ENCODE data around the gene TTC7B.

Gene TTC7B

GRCh38 chr14:90850487-90850886 is 34.3 kb upstream of the TTC7B start:
- Histone ChIP-seq H3F3A (ENCODE audit: insufficient read depth) (no peaks in the 10 kb centered on the region), H4K20me1 (ENCODE audit: low read depth, low read length) (no peaks in the 10 kb centered on the region), H3K27me3 (ENCODE audit: low read length) (no peaks in the 10 kb centered on the region), H3K36me3 (ENCODE audit: low read length) (no peaks in the 10 kb centered on the region), H3K9me2 (replicated peaks; ENCODE audit: insufficient read depth, low read length) (no peaks in the 10 kb centered on the region), H3K4me2 (ENCODE audit: low read depth, low read length, poor library complexity, severe bottlenecking) (no peak overlapping the region), H3K9me3 (ENCODE audit: insufficient read depth, low read length) (no peaks in the 10 kb centered on the region), H3K27ac (ENCODE audit: low read depth, low read length) (no peak overlapping the region), H3K79me2 (ENCODE audit: insufficient read depth, low read length) (no peaks in the 10 kb centered on the region), H3K4me3 (ENCODE audit: insufficient read depth, low read length, poor library complexity, severe bottlenecking) (no peak overlapping the region), H3K9ac (ENCODE audit: low read length) (no peak overlapping the region), H2AFZ (ENCODE audit: low read depth, low read length, severe bottlenecking) (no peak overlapping the region)
- TF ChIP-seq CTCF (IDR thresholded peaks at IDR 0.05; ENCODE audit: insufficient read depth, low read length, poor library complexity, severe bottlenecking) (no peak), EZH2phosphoT487 (conservative IDR thresholded peaks at IDR 0.05; ENCODE audit: low read length) (no peak)

- Histone ChIP-seq H3K36me3 (ENCODE audit: low read length) (no peaks in the 10 kb centered on the region), H3K9ac (ENCODE audit: low read length) (no peak overlapping the region), H3K4me2 (ENCODE audit: low read depth, low read length, poor library complexity, severe bottlenecking) (no peak overlapping the region), H3K9me2 (replicated peaks; ENCODE audit: insufficient read depth, low read length) (no peaks in the 10 kb centered on the region), H4K20me1 (ENCODE audit: low read depth, low read length) (no peaks in the 10 kb centered on the region), H3K27me3 (ENCODE audit: low read length) (no peaks in the 10 kb centered on the region), H3K27ac (ENCODE audit: low read depth, low read length) (no peak overlapping the region), H3K79me2 (ENCODE audit: insufficient read depth, low read length) (no peaks in the 10 kb centered on the region), H2AFZ (ENCODE audit: low read depth, low read length, severe bottlenecking) (no peak overlapping the region), H3F3A (ENCODE audit: insufficient read depth) (no peaks in the 10 kb centered on the region), H3K9me3 (ENCODE audit: insufficient read depth, low read length) (no peaks in the 10 kb centered on the region), H3K4me3 (ENCODE audit: insufficient read depth, low read length, poor library complexity, severe bottlenecking) (no peak overlapping the region)
- TF ChIP-seq EZH2phosphoT487 (conservative IDR thresholded peaks at IDR 0.05; ENCODE audit: low read length) (no peak), CTCF (IDR thresholded peaks at IDR 0.05; ENCODE audit: insufficient read depth, low read length, poor library complexity, severe bottlenecking) (no peak)
Observed at GRCh38 chr14:90849787-90850444, 33.7 kb upstream of the TTC7B start.

GRCh38 chr14:90848944-90849731 is 32.9 kb upstream of the TTC7B start:
- TF ChIP-seq CTCF (IDR thresholded peaks at IDR 0.05; ENCODE audit: insufficient read depth, low read length, poor library complexity, severe bottlenecking) (no peak), EZH2phosphoT487 (conservative IDR thresholded peaks at IDR 0.05; ENCODE audit: low read length) (no peak)
- Histone ChIP-seq H3K4me3 (ENCODE audit: insufficient read depth, low read length, poor library complexity, severe bottlenecking) (no peak overlapping the region), H3F3A (ENCODE audit: insufficient read depth) (no peaks in the 10 kb centered on the region), H3K9me2 (replicated peaks; ENCODE audit: insufficient read depth, low read length) (no peaks in the 10 kb centered on the region), H4K20me1 (ENCODE audit: low read depth, low read length) (no peaks in the 10 kb centered on the region), H3K27ac (ENCODE audit: low read depth, low read length) (no peak overlapping the region), H3K9ac (ENCODE audit: low read length) (no peak overlapping the region), H3K79me2 (ENCODE audit: insufficient read depth, low read length) (no peaks in the 10 kb centered on the region), H3K36me3 (ENCODE audit: low read length) (no peaks in the 10 kb centered on the region), H3K9me3 (ENCODE audit: insufficient read depth, low read length) (no peaks in the 10 kb centered on the region), H2AFZ (ENCODE audit: low read depth, low read length, severe bottlenecking) (no peak overlapping the region), H3K27me3 (ENCODE audit: low read length) (no peaks in the 10 kb centered on the region), H3K4me2 (ENCODE audit: low read depth, low read length, poor library complexity, severe bottlenecking) (no peak overlapping the region)

All from SU-DHL-6 (cell line).